GM19239 (cell line): Measurements from ENCODE around the gene GORASP2.
"Not testable (repeated sequence)": the region's sequence is repeated elsewhere in the genome, so short reads cannot be mapped to it uniquely, and the experiment has no call there.

Source experiments
- DNase-seq: peaks from one replicate; pipeline ENCODE4 v3.0.0; 2011; ENCODE audit warnings: low spot score; ENCODE audit not compliant: insufficient read length
- FAIRE-seq: peaks from 2 replicates; lab custom pipeline; 2011; peaks lifted over from hg19 to GRCh38; lab: Jason Lieb, UNC

The GORASP2 gene

DNA sequence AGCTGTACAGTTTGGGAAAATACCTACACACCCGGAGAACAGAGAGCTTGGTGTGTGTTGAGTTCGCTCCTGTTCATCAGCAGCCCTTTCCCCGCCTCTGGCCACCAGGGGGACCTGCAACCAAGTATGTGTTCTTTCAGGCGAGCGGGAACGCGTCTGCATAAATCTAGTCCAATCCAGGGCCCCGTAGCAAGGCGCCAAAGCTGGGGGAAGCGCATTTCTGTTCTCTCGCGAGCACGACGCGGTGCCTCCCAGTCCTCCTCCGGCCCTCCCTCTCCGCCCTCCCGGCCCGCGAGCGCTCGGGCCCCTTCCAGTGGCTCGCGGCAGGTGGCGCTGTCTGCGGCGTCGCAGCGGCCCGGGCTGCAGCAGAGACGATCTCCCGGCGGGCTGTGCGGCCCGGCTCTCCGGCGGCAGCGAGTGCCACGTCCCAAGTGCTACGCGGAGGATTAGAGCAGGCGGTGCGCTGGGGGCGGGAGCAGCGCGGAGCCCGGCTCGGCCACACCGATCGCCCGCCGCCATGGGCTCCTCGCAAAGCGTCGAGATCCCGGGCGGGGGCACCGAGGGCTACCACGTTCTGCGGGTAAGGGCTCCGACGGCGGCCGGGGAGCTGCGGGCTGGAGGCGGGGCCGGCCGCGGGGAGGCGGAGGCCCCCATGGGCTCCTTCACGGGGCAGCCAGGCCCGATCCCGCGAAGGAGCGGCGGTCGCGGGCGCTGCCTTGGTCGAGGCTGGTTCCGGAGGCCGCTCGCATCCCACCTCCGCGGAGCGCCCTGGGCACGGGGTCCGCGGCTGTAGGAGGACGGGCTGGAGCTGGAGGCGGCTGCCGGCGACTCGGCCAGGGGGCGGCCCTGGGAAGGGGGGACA, at the start of gene GORASP2:
GORASP2 (plus strand) TSS at position 430 of the 862 bp plus-strand sequence; CDS start at position 518, 88 bp downstream.
- DNase-seq (peak; percentile 88), FAIRE-seq (peak; percentile 96)

DNA sequence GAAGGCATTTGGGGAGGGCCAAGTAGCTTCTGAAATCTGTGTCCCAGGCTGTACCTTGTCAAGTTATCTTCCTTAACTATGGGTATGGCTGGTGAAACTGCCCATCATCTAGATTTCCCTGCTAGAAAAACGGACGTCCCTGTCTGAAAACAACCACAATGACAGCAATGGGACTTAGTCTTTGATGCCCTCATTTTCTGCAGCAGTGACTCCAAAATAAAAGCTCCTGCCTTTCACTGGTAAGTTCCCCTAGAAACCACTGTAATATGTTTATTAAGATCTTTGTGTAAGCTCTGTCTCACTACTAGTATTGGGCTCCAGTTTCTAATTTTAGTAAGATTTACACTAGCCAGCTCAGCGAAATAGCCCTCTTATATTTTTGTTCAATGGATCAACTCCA, 47.2 kb upstream of the GORASP2 start:
- DNase-seq (no peak), FAIRE-seq (no peak)

DNA sequence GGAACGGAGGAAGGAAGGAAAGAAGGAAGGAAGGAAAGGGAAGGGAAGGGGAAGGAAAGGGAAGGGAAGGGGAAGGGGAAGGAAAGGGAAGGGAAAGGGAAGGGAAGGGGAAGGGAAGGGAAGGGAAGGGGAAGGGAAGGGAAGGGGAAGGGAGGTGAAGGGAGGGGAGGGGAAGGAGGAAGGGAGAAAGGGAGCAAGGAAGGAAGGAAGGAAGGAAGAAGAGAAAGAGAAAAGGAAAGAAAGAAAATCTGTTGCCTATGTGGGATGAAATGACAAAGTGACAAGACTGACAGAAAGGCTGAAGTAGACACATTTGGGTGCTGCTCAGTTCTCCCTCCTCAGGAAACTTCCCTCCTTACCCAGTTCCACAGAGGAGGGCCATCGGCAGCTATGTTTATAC, 46.3 kb upstream of the GORASP2 start:
- no peak for DNase-seq

DNA sequence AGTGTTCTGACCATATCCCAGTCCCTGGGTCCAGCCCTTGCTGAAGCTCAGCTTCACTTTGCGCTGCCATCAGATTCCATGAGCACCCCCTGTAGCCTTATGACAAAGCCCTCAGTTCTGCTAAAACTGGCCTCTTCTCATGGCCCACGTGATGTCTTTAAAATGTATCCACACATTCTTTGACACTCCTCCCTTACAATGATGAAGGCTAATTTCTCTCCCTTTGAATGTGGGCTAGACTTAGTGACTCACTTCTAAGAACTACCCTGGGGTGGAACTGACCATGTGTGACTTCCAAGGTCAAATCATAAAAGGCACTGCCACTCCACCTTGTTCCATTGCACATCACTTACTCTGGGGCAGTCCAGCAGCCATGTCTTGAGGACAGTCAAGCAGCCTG, 45.4 kb upstream of the GORASP2 start:
- DNase-seq = no peak
- FAIRE-seq = no peak

More for the DNA sequence above, 46.3 kb upstream of the GORASP2 start:
- FAIRE-seq = no peak

DNA sequence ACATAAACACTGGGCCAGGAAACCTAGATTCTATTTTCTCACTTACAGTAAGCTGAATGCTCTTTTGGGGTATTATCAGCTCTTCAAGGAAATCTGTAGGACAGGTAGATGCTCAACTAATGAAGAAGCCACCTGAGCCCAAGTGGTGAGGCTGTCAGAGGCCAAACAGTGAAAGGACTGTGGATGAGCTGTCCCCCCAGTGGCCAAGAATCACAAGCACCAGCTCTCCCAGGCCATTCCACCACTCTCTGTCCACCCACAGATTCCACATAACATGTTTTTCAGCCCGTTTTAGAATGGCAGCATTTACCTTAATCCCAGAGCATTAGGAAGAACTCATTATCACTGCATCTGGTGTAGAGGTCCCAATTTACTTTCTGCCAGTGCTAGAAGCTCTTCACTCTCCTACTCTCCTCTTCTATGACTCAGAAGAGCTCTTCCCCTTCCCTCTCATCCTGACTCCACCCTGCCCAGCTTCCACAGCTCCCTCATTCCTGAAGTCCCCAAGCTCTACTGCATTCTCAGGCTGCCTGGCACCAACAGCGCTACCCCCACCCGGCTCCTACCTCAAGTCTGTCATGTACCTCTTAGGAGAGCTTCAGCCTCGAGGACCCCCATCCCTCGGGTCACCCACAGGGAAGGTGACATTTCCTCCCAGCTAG, 43.8 kb upstream of the GORASP2 start:
- DNase-seq = no peak
- no peak for FAIRE-seq

DNA sequence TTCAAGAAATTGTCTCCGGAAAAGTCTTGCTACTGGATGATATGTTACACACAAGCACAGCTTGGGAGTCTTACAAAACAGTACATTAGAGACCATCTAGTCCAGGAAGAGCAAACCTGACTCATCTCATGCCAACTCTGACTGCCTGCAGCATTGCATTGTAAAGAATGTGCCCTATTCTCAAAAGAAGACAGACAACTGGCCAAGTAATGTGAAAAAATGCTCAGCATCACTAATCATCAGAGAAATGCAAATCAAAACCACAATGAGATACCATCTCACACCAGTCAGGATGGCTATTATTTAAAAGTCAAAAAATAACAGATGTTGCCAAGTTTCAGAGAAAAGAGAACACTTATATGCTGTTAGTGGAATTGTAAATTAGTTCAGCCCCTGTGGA, 42.7 kb upstream of the GORASP2 start:
- no peak for DNase-seq
- FAIRE-seq = no peak

DNA sequence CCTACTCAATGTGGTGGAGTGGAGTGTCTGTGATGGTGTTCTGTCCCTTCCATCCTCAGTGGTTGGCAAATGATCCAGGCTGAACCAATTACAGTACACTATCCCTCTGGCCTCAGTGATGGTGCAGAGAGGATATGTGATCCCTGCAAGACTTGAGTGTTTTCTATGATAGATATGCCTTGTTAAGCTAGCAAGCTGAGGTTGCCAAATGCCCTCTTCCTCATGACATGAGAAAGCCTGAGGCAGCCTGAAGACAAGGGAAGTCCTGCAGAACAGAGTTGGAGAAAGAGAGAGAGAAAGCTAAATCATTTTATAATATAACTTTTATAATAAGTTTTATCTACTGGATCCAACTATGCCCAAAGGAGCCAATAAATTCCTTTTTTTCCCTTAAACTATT, 41.6 kb upstream of the GORASP2 start:
- FAIRE-seq = no peak
- DNase-seq = no peak

DNA sequence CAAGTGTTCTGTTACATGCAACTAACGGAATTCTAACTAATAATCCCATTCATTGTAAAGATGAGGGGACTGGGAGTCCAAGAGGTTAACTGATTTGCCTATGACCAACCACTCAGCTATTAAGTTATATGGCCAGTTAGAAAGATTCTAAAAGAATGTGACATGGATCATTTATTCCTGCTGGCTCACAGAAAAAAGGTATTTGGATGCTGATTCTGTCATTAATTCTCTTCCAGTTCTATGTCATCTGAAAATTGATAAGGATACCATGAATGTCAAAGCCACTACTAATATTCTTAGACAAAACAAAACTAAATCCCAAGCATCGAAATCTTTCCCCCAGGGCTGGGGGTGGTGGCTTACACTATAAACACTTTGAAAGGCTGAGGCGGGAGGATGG, 41.2 kb upstream of the GORASP2 start:
- no peak for DNase-seq

DNA sequence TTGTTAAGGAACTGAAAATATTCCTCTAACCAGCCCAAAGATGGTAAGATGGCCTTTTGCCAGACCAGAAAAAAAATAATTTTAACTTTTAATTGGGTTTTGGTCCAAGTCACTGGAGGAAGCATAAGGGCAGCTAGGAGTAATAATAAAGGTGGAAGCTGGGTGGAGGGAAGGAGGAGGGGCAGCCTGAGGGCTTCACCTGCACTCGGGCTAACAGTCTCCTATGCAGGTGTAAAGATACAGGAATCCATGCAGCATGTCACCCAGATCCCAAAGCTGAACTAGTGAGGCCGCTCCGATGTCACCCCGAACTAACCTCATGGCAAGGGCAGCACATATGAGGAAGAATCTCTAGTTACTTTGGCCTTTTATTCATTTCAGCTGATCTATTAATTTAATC, 37.2 kb upstream of the GORASP2 start:
- no peak for DNase-seq
- no peak for FAIRE-seq

More for the DNA sequence above, 41.2 kb upstream of the GORASP2 start:
- no peak for FAIRE-seq

DNA sequence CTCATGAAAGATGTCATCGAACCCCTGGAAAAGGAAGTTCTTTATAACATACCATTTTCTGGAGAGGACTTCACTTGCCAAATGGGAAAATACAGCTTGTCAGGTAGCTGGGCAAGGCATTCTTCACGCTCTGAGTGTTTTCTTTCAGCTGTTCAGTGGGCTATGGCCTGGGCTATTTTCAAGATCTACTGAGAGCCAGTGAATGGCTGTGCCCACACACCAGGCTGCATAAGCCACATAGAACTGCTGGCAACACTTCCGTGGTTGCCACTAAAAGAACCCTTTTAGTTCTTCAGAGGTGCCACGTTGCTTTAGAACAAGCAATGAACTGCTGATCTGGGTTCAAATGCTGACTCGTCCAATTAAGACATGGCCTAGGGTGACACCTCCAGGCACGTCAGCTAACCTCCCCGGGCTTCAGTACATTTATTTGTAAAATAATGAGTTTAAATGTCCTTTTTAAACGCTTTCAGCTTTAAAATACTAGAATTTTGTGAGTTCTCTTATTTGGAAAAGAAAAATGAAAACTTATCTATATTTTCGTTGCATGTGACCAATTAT, 36.6 kb upstream of the GORASP2 start:
- FAIRE-seq = no peak
- no peak for DNase-seq

DNA sequence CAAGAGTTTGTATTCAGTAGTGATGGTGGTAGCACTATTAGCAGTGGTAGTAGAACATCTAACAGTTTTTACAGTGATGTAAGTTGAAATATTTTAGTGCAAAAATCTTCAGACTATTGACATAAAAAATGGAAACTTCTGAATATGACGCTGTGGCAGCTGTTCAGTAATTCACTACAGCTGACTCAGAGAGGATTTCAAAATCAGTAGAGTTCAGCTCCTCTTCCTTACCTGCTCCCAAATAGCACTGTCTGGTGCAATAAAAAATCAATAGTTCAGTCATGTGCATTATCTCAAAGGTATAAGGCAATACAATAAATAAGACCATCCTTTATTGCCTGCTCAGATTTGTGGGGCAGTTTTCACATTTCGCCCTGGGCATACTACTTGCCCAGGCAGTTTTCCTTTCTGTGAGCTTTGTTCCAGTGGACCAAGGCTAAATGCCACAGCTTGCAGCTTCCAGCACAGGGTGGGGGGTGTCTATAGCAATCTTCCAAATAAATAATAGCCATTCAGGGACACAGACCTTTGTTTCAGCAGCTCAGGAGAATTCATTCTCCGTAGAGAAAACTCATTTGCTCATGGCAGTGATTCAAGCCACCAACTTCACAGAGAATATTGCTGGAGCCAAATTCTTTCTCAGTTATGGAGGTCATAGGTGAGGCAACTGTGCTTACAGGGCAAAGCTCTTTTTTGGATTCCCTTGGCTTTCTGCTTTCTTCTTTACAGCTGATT, 33.9 kb upstream of the GORASP2 start:
- FAIRE-seq (no peak), DNase-seq (no peak)

DNA sequence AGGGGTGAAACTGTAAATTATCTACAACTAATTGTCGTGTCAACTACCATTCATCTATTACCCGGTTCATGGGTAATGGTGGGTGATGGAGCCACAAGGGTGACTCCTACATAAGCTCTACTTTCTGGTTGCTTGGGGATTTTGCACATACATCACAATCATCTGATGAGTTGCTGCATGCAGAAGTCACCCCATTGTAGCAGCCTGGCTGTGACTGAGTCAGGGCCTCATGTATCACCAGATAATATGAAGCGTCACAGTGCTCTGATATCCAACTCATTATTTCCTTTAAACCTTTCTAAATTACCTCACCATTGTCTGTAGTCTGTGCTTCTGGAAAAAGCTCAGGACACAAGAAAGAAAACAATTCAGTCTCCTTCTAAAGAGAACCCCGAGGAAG, 32.4 kb upstream of the GORASP2 start:
- DNase-seq (no peak), FAIRE-seq (no peak)

DNA sequence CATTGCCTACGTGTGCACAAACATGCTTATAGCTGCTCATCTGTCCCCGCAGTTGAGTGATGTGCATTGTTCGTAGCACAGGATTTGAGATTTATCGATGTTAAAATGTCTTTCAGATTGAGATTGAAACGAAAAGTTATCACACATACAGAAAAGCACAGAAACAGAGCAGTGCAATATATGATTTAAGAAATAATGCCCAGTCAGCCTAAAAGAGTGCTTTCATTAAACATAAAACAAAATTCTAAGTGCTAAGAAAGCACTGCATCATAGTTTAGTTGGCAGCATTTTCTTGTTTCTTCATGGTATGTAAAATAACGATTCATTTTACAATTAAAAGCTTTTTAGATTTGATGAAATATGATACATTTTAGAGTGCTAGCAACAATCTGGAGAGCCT, 31.9 kb upstream of the GORASP2 start:
- DNase-seq (no peak), FAIRE-seq (no peak)

DNA sequence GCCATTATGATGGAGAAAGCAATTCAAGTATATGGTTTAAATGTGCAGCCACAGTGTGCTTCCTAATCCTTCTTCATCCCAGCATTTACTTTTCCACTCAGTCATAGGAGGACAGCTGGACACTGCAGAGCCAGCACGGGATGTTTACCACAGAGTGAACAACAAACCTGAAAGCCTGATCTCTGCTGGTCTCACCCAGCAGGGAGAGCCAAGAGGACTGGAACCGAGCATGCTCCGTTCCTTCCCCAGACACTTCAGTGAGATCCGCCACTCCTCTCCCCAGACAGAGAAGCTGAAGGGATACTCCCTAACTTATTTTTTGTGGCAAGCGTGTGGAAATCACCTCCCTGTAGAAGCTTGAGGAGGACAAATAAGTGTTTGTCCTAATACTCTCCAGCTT, 23.2 kb upstream of the GORASP2 start:
- FAIRE-seq = no peak
- no peak for DNase-seq

DNA sequence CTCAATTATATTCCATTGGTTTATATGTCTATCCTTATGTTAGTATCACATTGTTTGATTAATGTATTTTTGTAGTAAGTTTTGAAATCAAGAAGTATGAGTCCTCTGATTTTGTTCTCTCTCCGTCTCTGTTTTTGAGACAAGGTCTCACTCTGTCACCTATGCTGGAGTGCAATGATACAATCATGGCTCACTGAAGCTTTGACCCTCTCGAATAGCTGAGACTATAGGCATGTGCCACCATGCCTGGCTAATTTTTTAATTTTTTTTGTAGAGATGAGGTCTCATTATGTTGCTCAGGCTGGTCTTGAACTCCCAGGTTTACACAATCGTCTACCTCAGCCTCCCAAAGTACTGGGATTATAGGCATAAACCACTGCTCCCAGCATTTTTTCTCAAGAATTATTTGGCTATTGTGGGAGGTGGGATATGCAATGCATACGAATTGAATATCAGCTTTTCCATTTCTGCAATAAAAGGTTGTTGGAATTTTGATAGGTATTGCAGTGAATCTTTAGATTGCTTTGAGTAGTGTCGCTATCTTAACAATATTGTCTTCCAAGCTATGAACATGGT, 17.7 kb upstream of the GORASP2 start:
- DNase-seq (no peak), FAIRE-seq (no peak)

DNA sequence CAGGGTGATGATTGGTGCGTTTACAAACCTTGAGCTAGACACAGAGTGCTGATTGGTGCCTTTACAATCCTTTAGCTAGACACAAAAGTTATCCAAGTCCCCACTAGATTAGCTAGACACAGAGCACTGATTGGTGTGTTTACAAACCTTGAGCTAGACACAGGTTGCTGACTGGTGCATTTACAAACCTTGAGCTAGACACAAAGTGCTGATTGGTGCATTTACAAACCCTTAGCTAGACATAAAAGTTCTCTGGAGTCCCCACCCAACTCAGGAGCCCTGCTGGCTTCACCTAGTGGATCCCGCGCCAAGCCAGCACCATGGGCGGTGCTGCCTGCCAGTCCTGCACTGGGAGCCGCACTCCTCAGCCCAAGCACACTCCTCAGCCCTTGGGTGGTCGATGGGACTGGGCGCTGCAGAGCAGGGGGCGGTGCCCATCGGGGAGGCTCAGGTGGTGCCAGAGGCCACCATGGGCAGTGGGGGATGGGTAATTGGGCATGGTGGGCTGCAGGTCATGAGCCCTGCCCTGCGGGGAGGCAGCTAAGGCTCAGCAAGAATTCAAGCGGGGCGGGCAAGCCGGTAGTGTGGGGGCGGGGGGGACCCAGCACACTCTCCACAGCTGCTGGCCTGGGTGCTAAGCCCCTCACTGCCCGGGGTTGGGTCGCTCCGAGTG, 13.9 kb upstream of the GORASP2 start:
- FAIRE-seq, DNase-seq: not testable (repeated sequence)

DNA sequence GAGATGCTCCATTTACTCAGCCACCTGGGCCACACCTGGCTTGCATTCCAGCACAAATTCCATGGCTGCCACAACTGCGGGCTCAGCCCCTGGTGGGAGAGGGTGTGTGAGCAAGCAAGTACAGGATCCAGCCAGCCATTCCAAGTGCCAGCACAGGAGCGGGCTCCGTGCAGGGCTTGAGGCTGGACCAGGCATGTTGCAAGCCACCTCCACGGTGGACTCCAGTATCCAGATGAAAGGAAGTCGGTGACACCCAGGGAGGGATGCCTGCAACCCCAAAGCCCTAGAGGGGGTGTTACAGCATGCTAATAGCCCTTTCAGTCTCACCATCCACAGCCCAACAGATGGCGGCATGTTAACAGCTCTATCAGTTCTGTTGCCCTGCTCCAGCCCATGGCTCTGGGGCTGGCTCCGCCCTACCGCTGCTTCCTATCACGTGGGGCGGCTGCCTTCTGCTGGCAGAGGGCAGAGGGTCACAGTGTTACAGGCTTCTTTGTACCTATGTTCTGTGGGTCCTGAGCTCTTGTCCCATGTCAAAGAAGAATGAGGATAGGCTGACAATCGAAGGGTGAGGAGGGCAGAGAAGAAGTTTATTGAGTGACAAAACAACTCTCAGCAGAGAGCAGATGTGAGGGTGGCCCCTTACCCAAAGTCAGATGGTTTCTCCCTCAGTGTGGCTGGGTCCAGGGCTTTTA, 11.7 kb upstream of the GORASP2 start:
- FAIRE-seq (no peak), DNase-seq (no peak)

DNA sequence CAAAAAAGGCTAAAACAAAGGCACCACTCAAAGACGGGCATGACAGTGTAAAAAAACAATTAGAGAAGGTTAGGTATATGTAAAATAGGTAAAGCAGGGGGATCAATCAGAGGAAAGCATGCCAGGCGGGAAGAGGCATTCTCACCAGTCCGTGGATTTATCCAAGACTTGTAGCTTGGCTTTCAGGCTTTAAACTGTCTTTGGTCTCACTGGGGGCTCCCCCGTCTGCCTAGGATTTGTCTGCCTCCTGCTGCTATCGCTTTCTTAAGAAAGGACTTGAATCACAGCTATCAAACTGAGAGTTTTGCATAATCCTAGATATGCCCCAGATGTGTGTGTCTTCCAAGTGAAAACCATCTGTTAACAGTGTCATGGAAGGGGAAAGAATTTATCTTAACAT, 11.1 kb upstream of the GORASP2 start:
- DNase-seq (no peak), FAIRE-seq (no peak)

DNA sequence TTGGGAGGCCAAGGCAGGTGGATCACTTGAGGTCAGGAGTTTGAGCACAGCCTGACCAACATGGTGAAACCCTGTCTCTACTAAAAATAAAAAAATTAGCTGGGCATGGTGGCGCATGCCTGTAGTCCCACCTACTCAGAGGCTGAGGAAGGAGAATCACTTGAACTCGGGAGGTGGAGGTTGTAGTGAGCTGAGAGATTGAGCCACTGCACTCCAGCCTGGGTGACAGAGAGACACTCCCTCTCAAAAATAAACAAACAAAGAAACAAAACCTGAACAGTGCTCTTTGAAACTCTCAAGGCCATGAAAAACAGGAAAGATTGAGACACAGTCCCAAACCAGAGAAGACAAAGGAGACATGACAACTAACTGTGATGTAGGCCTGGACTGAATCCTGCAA, 7.2 kb upstream of the GORASP2 start:
- not testable (repeated sequence) for DNase-seq, FAIRE-seq
